Body of pancreas (tissue), 4 donors: Measurements from ENCODE around the gene EPSTI1. TPM values are rescaled to one million over a fixed set of nuclear protein-coding genes. Genes with fewer than 3 reads are reported as not detected.

Source experiments
- ATAC-seq: fragments of 150-250 bp; one replicate; pipeline ENCODE4 v1.9.1; 2016
- DNase-seq, 4 donors: peaks; one replicate each; pipeline ENCODE4 v3.0.0-alpha.2; 2019
- H3K27ac ChIP-seq, 4 donors: fragments of 200-600 bp; sonication (generic); 1 replicate in 3 of 4; 2 replicates in 1 of 4; pipeline versions ENCODE4 v1.5.1 to v1.6.1; 2016 to 2019; ENCODE audit warnings: mild to moderate bottlenecking in 1 of 4, mixed read lengths in 1 of 4, moderate library complexity in 1 of 4
- H3K27me3 ChIP-seq, 2 donors: fragments of 200-600 bp; sonication (generic); one replicate each; pipeline ENCODE4 v1.6.0; 2016; ENCODE audit warnings: mild to moderate bottlenecking in 1 of 2
- H3K36me3 ChIP-seq, 2 donors: fragments of 200-600 bp; sonication (generic); replicated peaks in 1 of 2; 2 replicates each; pipeline ENCODE4 v1.5.1; 2016; ENCODE audit warnings: low read depth in 2 of 2; ENCODE audit not compliant: insufficient read depth in 1 of 2
- H3K4me1 ChIP-seq: fragments of 200-600 bp; sonication (generic); one replicate; pipeline ENCODE4 v1.6.0; 2016
- H3K4me3 ChIP-seq, 2 donors: fragments of 200-600 bp; sonication (generic); 1 replicate in 1 of 2; 2 replicates in 1 of 2; pipeline ENCODE4 v1.5.1; 2016 to 2019
- H3K9me3 ChIP-seq, 3 donors: fragments of 200-600 bp; sonication (generic); 1 replicate in 2 of 3; 2 replicates in 1 of 3; pipeline ENCODE4 v1.5.1; 2016
- CTCF ChIP-seq, 7 experiments: fragments of 450-650 bp in 4 of 7; fragments of 200-600 bp in 3 of 7; sonication (generic) in 3 of 7; IDR thresholded peaks; one replicate each; pipeline ENCODE4 v1.5.1; 2016 to 2019; ENCODE audit warnings: antibody characterized with exemption in 7 of 7
- POLR2A ChIP-seq, 3 donors: fragments of 450-650 bp; IDR thresholded peaks; one replicate each; pipeline ENCODE4 v1.6.1; 2016; ENCODE audit warnings: antibody characterized with exemption in 3 of 3, mild to moderate bottlenecking in 2 of 3
- WGBS, 2 donors: methylation state at CpG; one replicate each; pipeline ENCODE4 v1.1.5; 2017; 5-methylcytosine and 5-hydroxymethylcytosine counted together
- intact Hi-C: fragments of 100-400 bp; cut with DNase I; formaldehyde crosslinking; loops from one replicate; pipeline ENCODE4 v1.15.1; 2023
- total RNA-seq, 2 donors: library from RNA; depleted of rRNA; stranded (reverse); fragments of >200 nt; gene quantifications; one replicate each; pipeline ENCODE4 v1.1.0, GENCODE V29; 2016

The EPSTI1 gene
- total RNA-seq, 2 donors from 2014 or later, result 1.6 to 6.6 TPM

GRCh38 chr13:42985312-42986175 is 6.5 kb downstream of the EPSTI1 start:
- TF ChIP-seq POLR2A (IDR thresholded peaks at IDR 0.05) (no peak), CTCF (IDR thresholded peaks at IDR 0.05) (no peak)
- DNase-seq, result peak in 1 of 4 donors; percentile 15
- H3K27me3 ChIP-seq, result no peaks in the 10 kb centered on the region
- no peaks in the 10 kb centered on the region for H3K9me3 ChIP-seq
- H3K4me3 ChIP-seq, result no peak overlapping the region
- intact Hi-C loops, result no loop called here
- peak overlapping the region in 1 of 4 donors; percentile 38 for H3K27ac ChIP-seq
- H3K4me1 ChIP-seq, result peaks cover 5% of the 10 kb centered on the region
- 60 to 68% methylated on average over 7 to 8 of the region's 8 CpGs for WGBS, 2 donors
- peak; percentile 38 for ATAC-seq
- no peaks in the 10 kb centered on the region for H3K36me3 ChIP-seq

GRCh38 chr13:42984691-42985090 is 7.3 kb downstream of the EPSTI1 start:
- H3K4me3 ChIP-seq, result no peak overlapping the region
- H3K27me3 ChIP-seq, result no peaks in the 10 kb centered on the region
- no peaks in the 10 kb centered on the region for H3K9me3 ChIP-seq
- WGBS, 2 donors, result 65 to 73% methylated on average over 1 of the region's 1 CpG
- H3K27ac ChIP-seq, result no peak overlapping the region
- H3K4me1 ChIP-seq, result peaks cover 5% of the 10 kb centered on the region
- intact Hi-C loops, result no loop called here
- no peak for ATAC-seq
- DNase-seq, result no peak
- H3K36me3 ChIP-seq, result no peaks in the 10 kb centered on the region
- TF ChIP-seq POLR2A (IDR thresholded peaks at IDR 0.05) (no peak), CTCF (IDR thresholded peaks at IDR 0.05) (no peak)

GRCh38 chr13:42984026-42984425 is 8.0 kb downstream of the EPSTI1 start:
- intact Hi-C loops, result no loop called here
- TF ChIP-seq POLR2A (IDR thresholded peaks at IDR 0.05) (no peak), CTCF (IDR thresholded peaks at IDR 0.05) (no peak)
- Histone ChIP-seq H3K9me3 (no peaks in the 10 kb centered on the region), H3K27ac (no peak overlapping the region), H3K36me3 (no peaks in the 10 kb centered on the region), H3K27me3 (no peaks in the 10 kb centered on the region), H3K4me3 (no peak overlapping the region), H3K4me1 (peaks cover 5% of the 10 kb centered on the region)
- ATAC-seq (no peak), DNase-seq (no peak)

- DNase-seq (no peak), ATAC-seq (no peak)
- Histone ChIP-seq H3K9me3 (no peaks in the 10 kb centered on the region), H3K27me3 (no peaks in the 10 kb centered on the region), H3K36me3 (no peaks in the 10 kb centered on the region), H3K27ac (no peak overlapping the region), H3K4me3 (no peak overlapping the region), H3K4me1 (peaks cover 5% of the 10 kb centered on the region)
- intact Hi-C loops, result no loop called here
- TF ChIP-seq POLR2A (IDR thresholded peaks at IDR 0.05) (no peak), CTCF (IDR thresholded peaks at IDR 0.05) (no peak)
- WGBS, 2 donors, result 31 to 46% methylated on average over 1 of the region's 1 CpG
Observed at GRCh38 chr13:42981853-42982252, 10.2 kb downstream of the EPSTI1 start.

- Histone ChIP-seq H3K4me1 (peaks cover 5% of the 10 kb centered on the region), H3K27ac (no peak overlapping the region), H3K27me3 (no peaks in the 10 kb centered on the region), H3K4me3 (no peak overlapping the region), H3K36me3 (no peaks in the 10 kb centered on the region), H3K9me3 (no peaks in the 10 kb centered on the region)
- TF ChIP-seq POLR2A (IDR thresholded peaks at IDR 0.05), result no peak
- TF ChIP-seq CTCF (IDR thresholded peaks at IDR 0.05), result no peak
- ATAC-seq (no peak), DNase-seq (no peak)
- intact Hi-C loops, result no loop called here
- 44 to 46% methylated on average over 3 of the region's 3 CpGs for WGBS, 2 donors
Observed at GRCh38 chr13:42981317-42981716, 10.7 kb downstream of the EPSTI1 start.
